ENCODE measurements around the gene NR3C2. TPM values are rescaled to one million over a fixed set of nuclear protein-coding genes. Genes with fewer than 3 reads are reported as not detected.

NR3C2 gene
- total RNA-seq, 1 experiment from 2014 or later: 0.96 TPM

GRCh38 chr4:148170408-148171365 lies 271.5 kb downstream of the NR3C2 start:
- intact Hi-C loops (cut with micrococcal nuclease; ENCODE audit: unreplicated experiment): no loop called here
- no peak for DNase-seq
- Histone ChIP-seq H3F3A (ENCODE audit: insufficient read depth, low read depth) (no peaks in the 10 kb centered on the region), H3K27ac (no peak overlapping the region), H3K9me3 (ENCODE audit: insufficient read depth, low read depth) (no peaks in the 10 kb centered on the region), H3K4me3 (no peak overlapping the region), H4K20me1 (ENCODE audit: insufficient read depth) (no peaks in the 10 kb centered on the region), H3K9me2 (ENCODE audit: insufficient read depth) (no peaks in the 10 kb centered on the region), H3K36me3 (ENCODE audit: low read depth) (no peaks in the 10 kb centered on the region), H2AFZ (no peak overlapping the region), H3K4me2 (no peak overlapping the region), H3K79me2 (ENCODE audit: low read depth) (no peaks in the 10 kb centered on the region), H3K4me1 (replicated peaks; ENCODE audit: insufficient read depth) (no peaks in the 10 kb centered on the region), H3K27me3 (ENCODE audit: insufficient read depth, low read depth) (no peaks in the 10 kb centered on the region)
- no peak for TF ChIP-seq CTCF (conservative IDR thresholded peaks at IDR 0.05)
- no peak for TF ChIP-seq EZH2 (IDR thresholded peaks at IDR 0.05; ENCODE audit: low read depth)
- ChIA-PET CTCF (no interaction called here), POLR2A (ENCODE audit: unreplicated experiment) (no interaction called here)
- no TSS peak for BruUV-seq (replicated peaks)

GRCh38 chr4:148166132-148166591 lies 276.1 kb downstream of the NR3C2 start:
- CTCF ChIA-PET: no interaction called here
- H3K9me2 ChIP-seq (ENCODE audit: insufficient read depth): no peaks in the 10 kb centered on the region
- H3K79me2 ChIP-seq (ENCODE audit: low read depth): no peaks in the 10 kb centered on the region
- no peak overlapping the region for H3K27ac ChIP-seq
- no peak overlapping the region for H3K4me3 ChIP-seq
- no TSS peak for BruUV-seq (replicated peaks)
- no peak overlapping the region for H3K4me2 ChIP-seq
- H3K9me3 ChIP-seq (ENCODE audit: insufficient read depth, low read depth): no peaks in the 10 kb centered on the region
- H3F3A ChIP-seq (ENCODE audit: insufficient read depth, low read depth): no peaks in the 10 kb centered on the region
- no peaks in the 10 kb centered on the region for H4K20me1 ChIP-seq (ENCODE audit: insufficient read depth)
- POLR2A ChIA-PET (ENCODE audit: unreplicated experiment): no interaction called here
- no peak overlapping the region for H2AFZ ChIP-seq
- no peaks in the 10 kb centered on the region for H3K36me3 ChIP-seq (ENCODE audit: low read depth)
- H3K4me1 ChIP-seq (replicated peaks; ENCODE audit: insufficient read depth): no peaks in the 10 kb centered on the region
- TF ChIP-seq EZH2 (IDR thresholded peaks at IDR 0.05; ENCODE audit: low read depth) (no peak), CTCF (conservative IDR thresholded peaks at IDR 0.05) (no peak)
- intact Hi-C loops (cut with micrococcal nuclease; ENCODE audit: unreplicated experiment): no loop called here
- no peaks in the 10 kb centered on the region for H3K27me3 ChIP-seq (ENCODE audit: insufficient read depth, low read depth)
- no peak for DNase-seq

GRCh38 chr4:148164557-148164956 lies 277.7 kb downstream of the NR3C2 start:
- Histone ChIP-seq H3K27ac (no peak overlapping the region), H3K79me2 (ENCODE audit: low read depth) (no peaks in the 10 kb centered on the region), H3K9me3 (ENCODE audit: insufficient read depth, low read depth) (no peaks in the 10 kb centered on the region), H3K4me2 (no peak overlapping the region), H3K4me3 (no peak overlapping the region), H3K36me3 (ENCODE audit: low read depth) (no peaks in the 10 kb centered on the region), H3K9me2 (ENCODE audit: insufficient read depth) (no peaks in the 10 kb centered on the region), H3K4me1 (replicated peaks; ENCODE audit: insufficient read depth) (no peaks in the 10 kb centered on the region), H2AFZ (no peak overlapping the region), H3K27me3 (ENCODE audit: insufficient read depth, low read depth) (no peaks in the 10 kb centered on the region), H3F3A (ENCODE audit: insufficient read depth, low read depth) (no peaks in the 10 kb centered on the region), H4K20me1 (ENCODE audit: insufficient read depth) (no peaks in the 10 kb centered on the region)
- TF ChIP-seq CTCF (conservative IDR thresholded peaks at IDR 0.05) (no peak), EZH2 (IDR thresholded peaks at IDR 0.05; ENCODE audit: low read depth) (no peak)
- no TSS peak for BruUV-seq (replicated peaks)
- ChIA-PET POLR2A (ENCODE audit: unreplicated experiment) (no interaction called here), CTCF (interaction anchor here (0.6 kb wide), 1 partner anchor 194 kb away, joined by 7 read pairs; no protein-coding TSS in a partner anchor)
- DNase-seq: no peak
- intact Hi-C loops (cut with micrococcal nuclease; ENCODE audit: unreplicated experiment): no loop called here

All from PC-9 (cell line).